Loucy (cell line): ENCODE measurements around the gene ARSH.

ENCODE experiments used
- EZH2phosphoT487 ChIP-seq: fragments of 200-600 bp; IDR thresholded peaks from 2 replicates; pipeline ENCODE4 v1.6.1; 2018; ENCODE audit warnings: antibody characterized with exemption, mild to moderate bottlenecking, moderate library complexity, borderline replicate concordance
- TF ChIP-seq, protein P1 (sequence below): fragments of 200-600 bp; sonication (generic); conservative IDR thresholded peaks from 2 replicates; pipeline ENCODE4 v1.5.1; 2014; ENCODE audit warnings: mild to moderate bottlenecking, antibody characterized with exemption, low read length

DNA sequence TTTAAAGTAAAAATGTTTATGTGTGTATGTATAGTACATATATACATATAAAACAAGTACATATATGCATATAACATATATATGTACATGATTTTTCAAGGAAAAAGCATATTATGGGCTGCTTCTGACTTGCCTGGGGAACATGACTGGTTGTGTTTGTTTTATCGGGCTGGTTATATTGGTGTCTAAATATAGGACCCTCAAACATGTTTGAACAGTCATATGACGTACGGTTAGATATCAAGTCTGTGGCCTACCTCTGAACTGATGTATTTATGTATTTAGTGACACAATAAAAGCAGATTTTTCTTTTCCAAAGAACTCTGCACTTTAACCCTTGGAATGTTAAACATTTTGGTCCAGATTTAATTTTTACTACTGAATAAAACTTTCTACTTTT, 39.3 kb upstream of the ARSH start:
- TF ChIP-seq, protein P1, sequence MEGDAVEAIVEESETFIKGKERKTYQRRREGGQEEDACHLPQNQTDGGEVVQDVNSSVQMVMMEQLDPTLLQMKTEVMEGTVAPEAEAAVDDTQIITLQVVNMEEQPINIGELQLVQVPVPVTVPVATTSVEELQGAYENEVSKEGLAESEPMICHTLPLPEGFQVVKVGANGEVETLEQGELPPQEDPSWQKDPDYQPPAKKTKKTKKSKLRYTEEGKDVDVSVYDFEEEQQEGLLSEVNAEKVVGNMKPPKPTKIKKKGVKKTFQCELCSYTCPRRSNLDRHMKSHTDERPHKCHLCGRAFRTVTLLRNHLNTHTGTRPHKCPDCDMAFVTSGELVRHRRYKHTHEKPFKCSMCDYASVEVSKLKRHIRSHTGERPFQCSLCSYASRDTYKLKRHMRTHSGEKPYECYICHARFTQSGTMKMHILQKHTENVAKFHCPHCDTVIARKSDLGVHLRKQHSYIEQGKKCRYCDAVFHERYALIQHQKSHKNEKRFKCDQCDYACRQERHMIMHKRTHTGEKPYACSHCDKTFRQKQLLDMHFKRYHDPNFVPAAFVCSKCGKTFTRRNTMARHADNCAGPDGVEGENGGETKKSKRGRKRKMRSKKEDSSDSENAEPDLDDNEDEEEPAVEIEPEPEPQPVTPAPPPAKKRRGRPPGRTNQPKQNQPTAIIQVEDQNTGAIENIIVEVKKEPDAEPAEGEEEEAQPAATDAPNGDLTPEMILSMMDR = no peak
- TF ChIP-seq EZH2phosphoT487 = no peak
